CD4-positive, alpha-beta T cell treated with Interleukin-4 for 1 hour (primary cell): ENCODE results near the gene PROK2.

ENCODE experiments used
- DNase-seq, 2 donors: peaks; one replicate each; pipeline ENCODE4 v3.0.0-alpha.2; 2020 to 2022

Gene PROK2, protein sequence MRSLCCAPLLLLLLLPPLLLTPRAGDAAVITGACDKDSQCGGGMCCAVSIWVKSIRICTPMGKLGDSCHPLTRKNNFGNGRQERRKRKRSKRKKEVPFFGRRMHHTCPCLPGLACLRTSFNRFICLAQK

DNA sequence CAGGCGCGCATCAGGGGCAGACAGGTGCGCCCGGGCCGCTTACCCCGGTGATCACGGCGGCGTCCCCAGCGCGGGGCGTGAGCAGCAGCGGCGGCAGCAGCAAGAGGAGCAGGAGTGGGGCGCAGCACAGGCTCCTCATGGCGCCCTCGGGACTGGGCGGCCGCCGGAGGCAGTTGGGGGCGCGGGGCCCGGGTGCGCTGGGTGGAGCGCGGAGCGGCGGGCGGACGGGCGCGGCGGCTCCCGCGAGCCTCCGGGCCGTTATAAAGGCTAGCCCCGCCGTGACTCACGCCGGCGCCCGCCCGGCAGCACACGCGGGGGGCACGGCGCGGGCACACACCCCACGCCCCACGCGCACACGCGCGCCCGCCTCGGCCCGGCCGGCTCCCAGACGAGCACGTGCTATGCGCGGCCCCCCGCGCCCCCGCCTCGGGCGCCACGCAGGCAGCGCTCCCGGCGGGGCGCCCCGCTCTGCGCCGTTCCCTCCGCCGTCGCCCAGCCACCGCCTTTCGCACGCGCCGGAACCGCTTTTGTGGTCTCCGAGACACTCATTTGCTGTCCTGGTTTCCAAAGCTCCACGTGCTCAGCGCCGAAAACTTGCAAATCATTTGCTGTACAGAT, at the start of gene PROK2:
Gene PROK2 (minus strand): TSS at position 235 of the 618 bp plus-strand sequence. CDS start 96 bp downstream, at position 139.
- no peak for DNase-seq

DNA sequence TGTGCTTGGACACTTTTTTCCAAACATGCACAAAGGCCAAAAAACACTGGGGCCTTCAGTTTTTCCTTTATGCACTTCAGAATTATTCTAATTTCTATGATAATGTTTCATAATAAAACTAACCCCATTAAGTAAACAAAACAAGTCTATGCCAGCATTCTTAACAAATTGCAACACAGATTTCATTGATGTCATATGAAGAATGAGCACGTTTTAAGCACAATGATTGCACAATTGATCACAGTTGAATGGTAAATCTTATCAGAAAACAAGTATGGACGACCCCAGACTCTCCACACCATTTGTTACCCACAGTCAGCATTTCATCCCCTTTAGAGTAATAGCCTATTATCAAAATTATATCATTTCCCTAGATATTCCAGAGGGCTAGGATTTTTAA, 46.7 kb upstream of the PROK2 start:
- no peak for DNase-seq

DNA sequence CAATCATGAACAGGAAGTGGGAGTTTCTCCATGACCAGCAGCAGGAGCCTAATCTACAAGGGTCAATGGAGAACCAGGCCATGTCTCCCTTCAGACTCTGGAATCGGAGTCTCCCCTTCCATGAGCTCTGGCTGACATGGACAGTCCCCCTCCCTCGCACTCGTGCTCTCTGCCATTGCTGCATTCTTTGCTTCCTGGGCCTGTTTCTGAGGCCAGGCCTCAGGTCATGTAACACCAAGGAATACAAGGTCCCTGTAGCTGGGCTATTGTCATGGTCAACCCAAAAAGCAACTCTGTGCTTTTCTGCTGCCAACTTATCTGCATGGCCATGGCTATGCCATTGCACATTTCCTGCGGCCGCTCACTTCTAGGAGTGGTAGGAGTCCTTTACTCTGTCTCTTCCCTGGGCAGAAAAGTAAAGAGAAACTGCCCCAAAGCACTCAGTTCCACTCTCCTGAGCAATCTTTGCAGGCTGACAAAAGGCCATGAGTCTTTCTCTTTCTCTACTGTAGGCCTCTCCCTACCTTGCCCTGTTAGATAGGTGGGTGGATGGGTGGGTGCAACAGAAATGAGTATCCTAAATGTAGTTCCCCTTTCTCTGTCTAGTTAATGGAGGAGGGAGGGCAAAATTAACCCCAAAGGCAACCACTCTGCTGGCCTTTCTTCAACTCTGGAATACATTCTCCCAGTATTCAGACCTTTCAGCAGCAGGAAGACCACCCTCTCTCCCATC, 40.8 kb upstream of the PROK2 start:
- no peak for DNase-seq

DNA sequence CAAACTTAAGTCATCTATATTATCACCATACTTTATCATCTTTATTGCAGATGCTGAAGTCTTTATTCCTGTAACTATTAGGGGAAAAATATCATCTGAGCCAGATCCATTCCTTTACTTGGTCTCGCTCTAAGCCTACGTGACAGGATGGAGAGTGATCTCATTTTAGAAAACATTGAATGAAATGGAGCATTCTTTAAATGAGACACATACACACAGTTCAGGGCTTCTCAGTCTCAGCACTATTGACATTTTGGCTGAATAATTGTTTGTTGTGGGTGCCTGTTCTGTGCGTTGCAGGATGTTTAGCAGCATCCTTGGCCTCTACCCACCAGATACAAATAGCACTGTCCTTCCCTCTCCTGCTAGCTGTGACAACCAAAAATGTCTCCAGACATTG, 36.2 kb upstream of the PROK2 start:
- DNase-seq, result no peak

DNA sequence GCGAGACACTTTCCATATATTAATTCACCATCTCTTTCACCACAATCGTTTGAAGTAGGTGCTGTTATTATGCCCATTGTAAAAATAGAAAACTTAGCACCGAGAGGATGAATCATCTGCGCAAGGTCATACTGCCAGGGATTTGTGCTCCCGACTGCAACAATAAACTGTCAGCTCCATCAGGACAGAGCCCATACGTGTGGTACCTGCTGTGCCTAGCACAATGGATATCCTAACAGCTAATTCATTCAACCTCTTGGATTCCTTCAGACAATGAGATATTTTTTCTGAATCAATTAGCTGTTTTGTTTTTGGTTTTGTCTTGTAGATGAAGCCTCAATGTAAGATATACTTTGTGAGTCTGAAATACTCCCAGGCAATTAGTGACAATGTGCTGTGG, 32.3 kb upstream of the PROK2 start:
- no peak for DNase-seq

DNA sequence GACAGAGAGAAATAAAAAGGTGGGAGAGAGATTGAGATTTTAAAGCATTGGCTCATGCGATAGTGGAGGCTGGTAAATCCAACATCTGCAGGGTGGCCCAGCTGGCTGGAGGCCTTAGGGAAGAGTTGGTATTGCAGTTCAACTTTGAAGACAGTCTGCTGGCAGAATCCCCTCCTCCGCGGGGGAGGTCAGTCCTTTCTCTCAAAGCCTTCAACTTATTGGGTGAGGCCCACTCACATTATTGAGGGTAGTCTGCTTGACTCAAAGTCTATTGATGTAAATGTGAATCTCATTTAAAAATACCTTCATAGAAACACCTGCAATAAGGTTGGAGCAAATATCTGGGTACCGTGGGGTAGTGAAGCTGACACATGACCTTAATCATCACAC, 31.8 kb upstream of the PROK2 start:
- DNase-seq, result no peak

DNA sequence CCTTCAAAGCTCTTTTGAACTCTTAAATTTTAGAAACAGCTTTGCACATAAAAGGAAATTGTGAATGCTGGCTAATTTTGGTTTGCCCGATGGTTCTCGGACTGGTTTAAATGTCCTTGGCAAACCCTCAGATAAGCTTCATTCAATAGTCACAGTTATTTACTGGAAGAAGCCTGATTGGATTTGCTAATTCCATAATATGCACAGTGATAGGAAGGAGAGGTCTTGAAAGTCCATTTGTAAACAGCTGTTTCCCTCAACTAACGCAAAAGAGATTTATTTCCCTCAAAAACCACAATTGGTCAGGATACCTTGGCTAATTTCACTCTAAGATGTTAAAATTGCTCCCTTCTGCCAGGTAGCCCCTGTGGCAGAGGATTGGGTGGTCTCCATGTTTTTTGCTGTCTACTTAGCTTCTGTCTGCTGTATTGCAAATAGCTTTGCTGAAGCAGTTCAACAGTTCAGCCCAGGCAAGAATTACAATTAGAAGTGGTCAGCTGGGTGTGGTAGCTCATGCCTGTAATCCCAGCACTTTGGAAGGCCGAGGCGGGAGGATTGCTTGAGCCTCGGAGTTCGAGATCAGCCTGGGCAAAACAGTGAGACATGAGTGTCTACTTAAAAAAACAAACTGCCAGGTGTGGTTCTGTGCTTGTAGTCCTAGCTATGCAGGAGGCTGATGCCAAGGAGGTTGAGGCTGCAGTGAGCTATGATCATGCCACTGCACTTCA, 30.6 kb upstream of the PROK2 start:
- DNase-seq, result no peak

DNA sequence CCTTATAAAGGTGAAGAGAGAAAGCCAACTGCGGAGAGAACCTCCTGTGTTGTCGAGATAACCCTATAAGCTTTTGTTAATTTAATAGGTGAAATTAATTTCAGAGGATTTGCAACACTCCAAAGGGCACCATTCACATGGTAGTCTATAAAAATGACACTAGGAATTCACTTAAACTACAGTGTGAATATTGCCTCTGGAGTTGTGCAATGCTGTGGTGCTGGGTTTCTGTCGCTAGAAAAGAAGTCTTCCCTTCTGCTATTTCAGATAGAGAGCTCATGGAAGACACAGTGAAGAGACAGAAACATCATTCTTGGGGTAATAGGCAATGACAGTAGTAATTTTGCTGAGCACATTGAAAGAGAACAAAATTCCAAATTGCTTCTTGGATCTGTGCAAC, 28.8 kb upstream of the PROK2 start:
- no peak for DNase-seq

DNA sequence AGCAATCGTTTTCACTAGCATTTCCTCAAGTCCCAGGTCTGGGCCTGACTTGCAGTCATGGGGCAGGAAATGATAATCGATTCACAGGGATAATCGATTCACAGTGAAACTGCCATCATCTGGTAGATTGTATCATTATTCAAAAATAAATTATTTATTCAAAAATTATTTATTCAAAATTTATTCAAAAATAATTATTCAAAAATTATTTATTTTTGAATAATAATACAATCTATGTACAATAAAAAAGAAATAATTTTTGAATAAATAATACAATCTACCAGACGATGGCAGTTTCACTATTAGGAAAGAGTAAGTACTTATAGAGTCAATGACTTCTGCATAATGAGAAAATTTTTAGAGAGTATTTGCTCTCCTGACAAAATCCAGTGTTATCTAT, 28.1 kb upstream of the PROK2 start:
- no peak for DNase-seq

DNA sequence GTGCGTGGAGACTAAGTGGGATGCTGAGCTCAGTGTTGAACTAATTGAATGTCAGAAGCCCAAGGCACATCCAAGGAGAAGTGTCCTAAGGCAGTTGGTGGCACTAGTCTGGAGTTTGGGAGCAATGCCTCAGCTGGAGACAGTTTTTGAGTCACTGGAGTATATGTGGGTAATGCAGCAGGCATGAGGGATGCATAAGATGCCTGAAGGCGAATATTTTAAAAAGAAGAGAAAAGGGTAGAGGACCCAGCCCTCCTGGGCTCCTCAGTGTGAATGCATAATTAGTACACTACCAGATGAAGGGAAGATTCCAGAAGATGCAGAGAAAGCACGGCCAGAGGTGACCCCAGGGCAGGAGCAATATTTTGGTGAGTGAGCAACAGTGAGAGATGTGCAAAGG, 25.1 kb upstream of the PROK2 start:
- no peak for DNase-seq

DNA sequence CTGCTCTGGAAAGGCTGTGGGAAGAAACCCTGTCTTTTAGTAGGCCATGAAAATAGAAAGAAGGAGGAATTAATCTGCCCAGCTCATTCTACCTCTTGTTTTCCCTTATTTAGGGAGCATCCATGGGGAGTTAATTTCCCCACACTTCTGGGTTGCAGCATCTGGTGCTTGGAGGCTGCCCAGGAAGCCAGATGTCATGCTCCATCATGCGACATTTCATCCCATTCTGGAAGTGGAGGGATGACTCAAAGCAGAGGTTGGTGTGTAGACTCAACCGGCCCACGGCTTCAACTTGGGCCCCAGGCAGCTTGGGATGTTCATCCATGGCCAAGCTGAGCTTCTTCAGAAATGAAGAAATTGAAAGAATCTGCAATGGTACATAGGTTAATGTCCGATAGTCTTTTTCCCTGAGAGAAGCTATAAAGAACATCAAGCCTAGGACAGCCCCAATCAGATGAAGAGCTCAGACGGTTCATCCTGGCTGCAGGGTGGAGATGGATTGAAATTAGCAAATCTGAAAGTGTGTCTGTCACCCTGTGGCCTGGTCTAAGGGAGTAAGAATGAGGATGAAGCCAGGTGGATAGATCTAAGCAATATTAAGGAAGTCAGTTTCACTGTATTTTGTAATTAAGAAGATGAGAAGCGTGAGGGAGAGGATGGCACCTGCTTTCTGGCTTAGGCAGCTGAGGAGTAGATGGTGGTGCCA, 24.5 kb upstream of the PROK2 start:
- DNase-seq, result no peak

DNA sequence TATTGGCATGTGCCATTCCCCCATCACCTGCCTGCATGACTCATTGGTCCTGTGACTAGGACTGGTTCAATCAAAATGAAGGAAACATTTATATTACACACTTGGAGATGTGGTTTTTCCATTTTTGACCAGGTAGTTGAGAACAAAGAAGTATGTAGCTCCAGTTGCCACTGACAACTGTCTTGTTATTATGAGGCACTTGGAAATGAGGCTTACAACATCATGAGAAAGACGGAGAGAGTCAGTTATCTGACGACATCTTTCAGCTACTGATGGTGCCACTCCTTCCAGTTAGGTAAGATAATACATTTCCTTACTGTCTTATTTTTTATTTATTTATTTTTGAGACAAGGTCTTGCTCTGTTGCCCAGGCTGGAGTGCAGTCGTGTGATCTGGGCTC, 21.8 kb upstream of the PROK2 start:
- no peak for DNase-seq

DNA sequence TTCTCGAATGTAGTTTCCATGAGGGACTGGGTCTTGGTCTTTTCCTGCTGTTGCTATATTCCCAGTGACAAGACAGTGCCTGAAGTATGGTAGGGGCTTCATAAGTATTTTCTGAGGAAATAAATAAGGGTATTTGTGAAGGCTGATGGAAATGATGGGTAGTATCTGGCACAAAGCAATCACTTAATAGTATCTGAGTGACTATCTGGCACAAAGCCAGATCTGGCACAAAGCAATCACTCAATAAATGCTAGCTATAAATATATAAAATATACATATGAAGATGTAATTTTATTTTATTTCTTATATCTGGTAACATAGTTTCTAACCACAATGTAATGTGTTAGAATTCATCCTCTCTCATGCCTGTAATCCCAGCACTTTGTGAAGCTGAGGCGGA, 20.7 kb upstream of the PROK2 start:
- DNase-seq, result no peak

DNA sequence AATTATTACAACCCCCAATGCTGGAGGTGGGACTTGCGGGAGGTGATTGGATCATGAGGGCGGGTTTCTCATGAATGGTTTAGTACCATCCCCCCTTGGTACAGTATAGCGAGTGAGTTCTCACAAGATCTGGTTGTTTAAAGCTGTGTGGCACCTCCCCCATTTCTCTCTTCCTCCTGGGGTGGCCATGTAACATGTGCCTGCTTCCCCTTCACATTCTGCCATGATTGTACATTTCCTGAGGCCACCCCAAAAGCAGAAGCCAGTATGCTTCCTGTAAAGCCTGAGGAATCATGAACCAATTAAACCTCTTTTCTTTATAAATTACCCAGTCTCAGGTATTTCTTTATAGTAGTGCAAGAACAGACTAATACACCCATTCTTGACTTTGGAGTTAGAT, 20.3 kb upstream of the PROK2 start:
- peak in 1 of 2 donors; percentile 29 for DNase-seq

DNA sequence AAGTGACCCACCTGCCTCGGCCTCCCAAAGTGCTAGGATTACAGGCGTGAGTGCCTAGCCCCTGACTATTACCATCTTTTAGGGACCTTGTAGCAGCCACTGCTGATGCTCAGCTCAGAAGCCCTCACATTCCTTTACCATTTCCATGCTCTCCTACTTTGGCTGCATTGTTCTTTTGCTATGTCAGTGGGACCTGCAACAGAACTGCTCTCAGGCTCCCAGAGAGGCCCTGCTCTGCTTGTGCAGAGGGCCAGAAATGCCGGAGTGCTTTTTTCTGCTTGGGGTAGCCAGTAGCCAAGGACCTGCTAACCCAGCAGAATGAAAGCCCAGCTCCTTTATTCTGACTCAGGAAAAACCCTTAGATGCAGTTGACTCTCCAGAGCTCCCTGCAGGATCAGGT, 18.3 kb upstream of the PROK2 start:
- no peak for DNase-seq

DNA sequence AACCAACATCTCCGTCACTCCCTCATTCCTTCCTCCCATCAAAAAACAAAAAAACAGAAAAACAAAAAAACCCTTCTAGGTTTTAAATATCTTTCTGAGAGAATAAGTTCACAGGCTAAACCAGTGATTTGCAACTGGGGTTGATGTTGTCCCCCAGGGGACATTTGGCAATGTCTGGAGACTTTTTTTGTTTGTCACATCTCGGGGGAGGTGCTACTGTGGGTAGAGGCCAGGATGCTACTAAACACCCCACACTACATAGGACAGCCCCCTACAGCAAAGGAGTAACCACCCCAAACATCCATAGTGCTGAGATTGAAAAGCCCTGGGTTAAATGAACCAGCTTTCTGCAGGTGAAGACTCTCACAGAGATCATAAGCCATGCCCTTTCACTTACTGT, 17.0 kb upstream of the PROK2 start:
- DNase-seq, result no peak

DNA sequence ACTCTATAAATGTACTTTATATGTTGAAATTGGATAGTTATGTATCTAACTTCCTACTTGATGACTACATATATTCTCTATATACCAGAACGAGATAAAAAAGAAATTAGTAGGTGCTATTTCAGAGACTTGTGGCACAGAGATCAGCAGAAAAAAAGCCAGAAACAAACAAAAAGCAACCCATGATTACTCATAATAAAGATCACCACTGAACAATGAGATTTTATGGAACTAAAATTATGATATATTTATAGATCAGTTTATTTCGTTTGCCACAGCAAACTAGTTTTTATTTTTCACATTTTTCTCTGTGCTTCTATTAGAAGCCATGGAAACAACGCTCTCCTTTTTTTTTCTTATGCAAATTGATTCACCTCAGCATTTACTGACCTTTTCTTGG, 15.1 kb upstream of the PROK2 start:
- no peak for DNase-seq

DNA sequence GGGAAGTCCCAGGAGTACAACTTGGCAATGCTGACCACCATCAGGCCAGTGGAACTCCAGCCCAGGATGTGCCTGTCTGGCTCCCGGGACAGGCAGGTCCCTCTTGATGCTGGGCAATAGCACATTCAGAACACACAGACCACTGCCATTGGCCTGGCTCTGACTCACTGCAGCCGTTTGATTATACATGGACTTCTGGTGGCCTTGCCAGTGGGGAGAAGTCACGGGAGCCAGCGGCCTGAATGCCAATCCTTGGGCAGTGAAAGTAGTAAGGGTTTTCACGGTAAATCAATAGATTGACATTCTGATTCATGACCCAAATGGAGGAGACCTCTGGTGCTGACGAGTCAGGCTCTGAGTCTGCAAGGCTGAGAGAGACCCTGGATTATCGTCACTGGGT, 12.5 kb upstream of the PROK2 start:
- DNase-seq, result no peak

DNA sequence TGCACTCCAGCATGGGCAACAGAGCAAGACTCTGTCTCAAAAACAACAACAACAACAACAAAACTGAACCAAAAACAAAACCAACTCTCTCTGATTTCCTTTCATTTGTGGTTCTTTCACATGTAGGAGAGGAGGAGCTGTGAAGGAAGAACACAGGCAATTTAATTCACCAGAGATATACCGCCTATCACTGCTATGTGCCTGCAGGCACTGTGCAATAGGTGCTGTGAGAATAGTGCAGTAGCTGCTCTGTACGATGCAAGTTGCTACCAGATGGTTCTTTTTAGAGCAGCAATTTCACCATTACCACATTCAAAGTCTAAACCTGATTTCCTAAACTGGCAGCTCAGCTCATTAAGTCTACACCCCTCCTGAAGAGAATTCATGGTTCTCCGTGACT, 11.3 kb upstream of the PROK2 start:
- no peak for DNase-seq

DNA sequence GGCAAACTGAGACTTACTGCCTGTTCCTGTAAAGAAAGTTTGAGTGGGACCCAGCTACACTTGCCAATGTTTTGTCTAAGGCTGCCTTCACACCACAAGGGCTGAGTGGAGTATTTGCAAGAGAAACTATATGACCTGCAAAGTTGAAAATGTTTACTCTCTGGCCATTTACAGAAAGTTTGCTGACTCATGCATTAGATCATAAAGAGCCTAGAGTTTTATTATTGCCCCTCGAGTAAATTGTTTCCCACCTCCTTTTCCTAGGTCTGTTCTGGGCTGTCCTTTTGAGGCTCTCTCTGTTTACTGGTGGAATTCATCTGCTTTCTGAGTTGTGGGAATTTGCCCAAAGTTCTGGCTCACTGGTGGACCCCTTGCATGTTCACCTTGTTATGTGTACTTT, 6.7 kb upstream of the PROK2 start:
- DNase-seq, result no peak

DNA sequence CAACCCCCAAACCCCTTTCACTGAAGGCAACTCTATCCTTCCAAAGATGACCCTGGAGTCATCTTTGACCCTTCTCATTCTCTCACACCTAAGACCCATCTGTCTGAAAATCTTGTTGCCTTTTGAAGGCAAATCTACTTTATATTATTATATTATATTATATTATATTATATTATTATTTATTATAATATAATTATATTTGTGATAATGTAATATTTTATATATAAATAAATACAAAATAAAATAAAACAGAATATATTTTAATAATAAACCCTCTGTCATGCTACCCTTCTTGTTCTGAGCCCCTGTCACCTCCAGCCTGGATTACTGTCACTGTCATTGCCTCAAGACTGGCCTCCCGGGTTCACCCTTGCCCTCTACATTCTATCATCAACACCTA, 5.0 kb upstream of the PROK2 start:
- DNase-seq, result no peak

DNA sequence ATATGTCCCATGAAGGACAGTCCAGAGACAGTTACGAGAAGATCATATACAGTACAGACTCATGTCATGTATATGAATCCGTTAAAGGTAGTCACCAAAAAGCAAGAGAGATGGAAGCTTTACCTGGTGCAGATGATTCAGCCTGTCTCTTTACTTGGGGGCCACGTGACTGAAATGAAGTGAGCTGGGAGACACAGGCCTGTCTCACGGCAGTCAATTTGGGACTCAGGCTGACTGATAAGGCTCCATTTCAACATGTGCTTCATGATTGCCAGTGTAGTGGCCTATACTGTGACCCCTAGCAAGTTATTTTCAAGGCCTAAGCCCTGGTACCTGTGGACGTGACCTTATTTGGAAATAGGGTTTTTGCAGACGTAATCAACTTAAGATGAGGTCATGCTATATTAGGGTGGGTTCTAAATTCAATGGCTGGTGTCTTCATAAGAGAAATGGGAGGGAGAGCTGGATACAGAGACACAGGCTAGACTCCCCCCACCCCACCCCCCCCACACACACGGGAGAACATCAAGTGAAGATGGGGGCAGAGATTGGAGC, 3.0 kb upstream of the PROK2 start:
- no peak for DNase-seq

DNA sequence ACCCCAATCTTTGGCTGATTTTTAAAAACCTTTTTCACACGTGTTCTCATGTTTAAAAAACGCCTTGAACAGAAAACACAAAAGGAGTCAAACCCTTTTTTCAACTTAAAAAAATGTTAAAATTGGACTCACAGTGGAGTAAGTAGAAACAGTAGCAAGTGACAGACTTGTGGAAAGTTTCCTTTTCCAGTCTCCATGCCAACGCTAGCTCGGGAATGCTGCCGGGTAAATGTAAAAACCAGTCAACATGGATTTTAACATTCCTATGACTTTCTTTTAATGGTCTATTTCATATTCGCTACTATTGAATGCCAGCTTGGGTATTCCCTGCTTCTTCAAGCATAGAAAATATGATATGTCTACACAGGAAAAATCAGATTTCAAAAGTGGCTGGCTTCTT, 1.6 kb upstream of the PROK2 start:
- DNase-seq, result no peak
